COLO829 (cell line): ENCODE data around the gene TIGAR.

ENCODE experiments used
- DNase-seq: peaks from one replicate; pipeline ENCODE4 v3.0.0; 2012; ENCODE audit warnings: low spot score

Gene TIGAR

GRCh38 chr12:4320853-4321701 lies at the start of gene TIGAR:
Gene TIGAR (plus strand): TSS chr12:4321213. CDS start chr12:4321272, 59 bp downstream.
- DNase-seq: peak; percentile 91

DNA sequence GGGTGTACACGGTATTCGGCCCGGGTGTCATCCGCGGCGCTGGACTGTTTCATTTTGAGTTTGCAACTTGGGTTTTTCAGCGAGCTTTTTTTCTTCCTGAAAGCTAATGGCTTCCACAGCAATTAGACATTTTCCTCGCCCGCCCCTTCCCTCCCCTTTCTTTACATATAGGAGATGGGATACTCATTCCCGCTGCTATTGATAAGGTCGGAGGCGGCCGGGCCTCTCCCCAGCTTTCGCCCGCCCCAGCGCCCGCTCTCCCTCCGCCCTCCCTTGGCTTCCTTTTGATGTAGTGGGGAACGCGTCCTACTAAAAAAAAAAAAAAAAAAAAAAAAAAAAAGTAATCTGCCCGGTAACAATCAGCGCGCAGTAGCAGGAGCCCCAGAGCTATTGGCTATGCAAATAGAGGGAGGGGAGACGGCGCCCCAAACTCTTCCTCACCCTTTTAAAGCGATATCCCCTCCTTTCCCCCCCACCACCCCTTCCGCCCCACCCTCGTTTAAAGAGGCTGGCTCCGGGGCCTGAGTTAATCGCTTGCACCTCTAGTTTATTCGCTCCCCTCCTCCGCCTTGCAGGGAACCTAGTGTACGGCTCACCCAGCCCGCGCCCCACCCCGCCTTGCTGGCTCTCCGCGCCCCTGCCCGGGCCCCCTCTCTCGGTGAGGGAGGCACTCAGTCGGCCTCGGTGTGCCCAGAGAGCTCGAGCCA lies 49.1 kb upstream of the TIGAR start:
- DNase-seq: no peak

- DNase-seq: no peak
Measured at GRCh38 chr12:4272424-4273272, 48.4 kb upstream of the TIGAR start.

GRCh38 chr12:4273273-4273651 lies 47.8 kb upstream of the TIGAR start:
- DNase-seq: no peak

DNA sequence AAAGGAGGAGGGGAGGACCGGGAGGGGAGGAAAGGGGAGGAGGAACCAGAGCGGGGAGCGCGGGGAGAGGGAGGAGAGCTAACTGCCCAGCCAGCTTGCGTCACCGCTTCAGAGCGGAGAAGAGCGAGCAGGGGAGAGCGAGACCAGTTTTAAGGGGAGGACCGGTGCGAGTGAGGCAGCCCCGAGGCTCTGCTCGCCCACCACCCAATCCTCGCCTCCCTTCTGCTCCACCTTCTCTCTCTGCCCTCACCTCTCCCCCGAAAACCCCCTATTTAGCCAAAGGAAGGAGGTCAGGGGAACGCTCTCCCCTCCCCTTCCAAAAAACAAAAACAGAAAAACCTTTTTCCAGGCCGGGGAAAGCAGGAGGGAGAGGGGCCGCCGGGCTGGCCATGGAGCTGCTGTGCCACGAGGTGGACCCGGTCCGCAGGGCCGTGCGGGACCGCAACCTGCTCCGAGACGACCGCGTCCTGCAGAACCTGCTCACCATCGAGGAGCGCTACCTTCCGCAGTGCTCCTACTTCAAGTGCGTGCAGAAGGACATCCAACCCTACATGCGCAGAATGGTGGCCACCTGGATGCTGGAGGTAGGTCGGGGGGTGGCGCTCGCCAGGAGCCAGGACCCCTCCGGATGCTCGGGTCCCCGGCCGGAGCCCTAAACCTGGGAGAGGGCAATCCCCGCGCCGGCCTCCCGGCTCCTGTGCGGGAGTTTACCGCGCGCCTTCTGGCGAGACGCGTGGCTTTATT lies 47.2 kb upstream of the TIGAR start, which contains the start of gene CCND2:
Gene CCND2, plus strand, starts transcription at position 111 of the 744 bp plus-strand sequence. Its CDS starts 279 bp downstream, at position 390.
- DNase-seq: no peak

GRCh38 chr12:4274396-4275015 lies 46.5 kb upstream of the TIGAR start:
- no peak for DNase-seq

DNA sequence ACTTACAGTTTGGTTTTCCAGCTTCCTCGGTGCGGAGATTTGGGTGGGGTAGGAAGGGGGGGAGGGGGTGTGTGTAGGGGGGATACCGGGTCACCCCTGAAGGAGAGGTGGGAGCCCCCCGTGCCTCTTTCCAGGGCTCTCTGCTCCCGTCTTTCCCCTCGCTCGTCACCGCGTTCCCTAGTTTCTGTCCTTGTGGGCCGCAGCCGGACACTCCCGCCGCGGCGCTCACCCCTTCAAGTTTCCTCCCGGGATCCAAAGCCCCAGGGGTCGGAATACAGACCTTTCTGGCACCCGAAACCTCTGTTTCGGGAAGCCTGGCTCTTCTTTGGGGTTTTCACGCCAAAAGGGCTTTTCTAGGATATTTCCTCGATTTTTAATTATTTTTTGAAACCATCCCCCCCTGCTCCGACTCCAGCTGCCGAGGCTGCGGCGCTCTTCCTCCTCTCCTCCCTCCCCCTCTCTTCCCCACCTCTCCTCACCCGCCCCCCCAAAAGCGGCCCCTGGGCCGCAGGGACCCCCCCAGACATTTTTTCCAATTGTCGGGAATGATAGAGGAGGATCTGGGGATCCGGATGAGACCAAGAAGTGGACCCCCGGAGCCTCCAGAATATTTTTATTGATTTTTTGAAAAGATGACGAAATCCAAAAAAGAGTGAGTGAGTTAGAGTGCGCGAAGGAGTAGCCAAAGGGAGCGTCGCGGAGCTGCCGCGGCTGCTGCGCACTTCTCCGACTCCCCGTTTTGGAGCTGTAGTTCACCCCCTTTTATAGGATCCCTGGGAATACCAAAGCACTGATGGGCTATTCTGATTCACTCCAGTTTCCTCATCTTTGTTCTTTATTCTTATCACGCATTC lies 45.8 kb upstream of the TIGAR start:
- no peak for DNase-seq

- no peak for DNase-seq
Measured at GRCh38 chr12:4275870-4276301, 45.1 kb upstream of the TIGAR start.

DNA sequence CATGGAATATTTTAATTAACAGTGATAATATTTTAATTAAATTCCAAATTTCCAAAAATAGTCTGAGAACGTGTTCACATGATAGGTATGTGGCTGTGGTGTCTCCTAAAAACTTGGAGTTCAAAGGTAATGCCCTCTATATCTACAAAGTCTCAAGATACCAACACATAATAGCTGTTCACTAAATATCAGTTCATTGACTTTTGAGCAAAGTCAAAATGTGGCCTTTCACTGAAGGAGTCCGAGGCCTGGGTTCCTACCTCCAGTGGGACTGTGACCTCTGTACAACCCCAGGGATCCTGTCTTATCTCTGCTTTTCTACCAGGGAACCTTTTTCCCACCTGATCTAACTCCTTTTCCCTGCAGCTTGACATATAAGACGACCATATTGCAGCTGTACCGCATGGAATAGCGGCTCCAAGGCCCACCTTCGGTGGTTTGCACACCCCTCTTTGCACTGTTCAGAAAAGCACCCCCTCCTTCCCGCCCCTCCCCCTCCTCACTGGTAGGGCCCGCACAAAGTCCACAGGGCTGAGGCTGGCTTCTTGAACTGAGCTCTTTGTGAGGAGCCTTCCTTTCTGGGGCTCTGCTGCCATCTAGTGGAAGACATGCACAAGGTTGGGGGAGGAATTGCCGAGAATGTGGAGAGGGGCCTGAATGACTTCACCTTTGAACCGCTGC lies 44.3 kb upstream of the TIGAR start:
- peak; percentile 82 for DNase-seq

DNA sequence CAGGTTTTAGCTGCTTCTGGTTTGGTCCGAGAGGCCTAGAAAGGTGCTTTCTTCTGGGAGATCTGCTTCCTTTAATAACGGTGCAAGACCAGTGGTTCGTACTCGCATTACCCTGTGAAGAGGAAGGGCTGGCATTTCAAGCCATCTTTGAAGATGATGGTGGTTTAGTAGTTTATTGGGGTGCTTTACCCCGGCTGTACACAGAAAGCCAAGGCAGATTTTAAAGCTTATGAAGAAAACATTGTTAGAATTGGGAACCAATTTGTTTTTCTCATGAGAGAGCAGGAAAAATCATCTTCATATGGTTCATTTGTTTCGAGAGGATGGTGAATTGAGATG lies 43.8 kb upstream of the TIGAR start:
- DNase-seq: no peak

- no peak for DNase-seq
Measured at GRCh38 chr12:4277857-4278256, 43.2 kb upstream of the TIGAR start.

- no peak for DNase-seq
Measured at GRCh38 chr12:4278329-4279197, 42.5 kb upstream of the TIGAR start.

DNA sequence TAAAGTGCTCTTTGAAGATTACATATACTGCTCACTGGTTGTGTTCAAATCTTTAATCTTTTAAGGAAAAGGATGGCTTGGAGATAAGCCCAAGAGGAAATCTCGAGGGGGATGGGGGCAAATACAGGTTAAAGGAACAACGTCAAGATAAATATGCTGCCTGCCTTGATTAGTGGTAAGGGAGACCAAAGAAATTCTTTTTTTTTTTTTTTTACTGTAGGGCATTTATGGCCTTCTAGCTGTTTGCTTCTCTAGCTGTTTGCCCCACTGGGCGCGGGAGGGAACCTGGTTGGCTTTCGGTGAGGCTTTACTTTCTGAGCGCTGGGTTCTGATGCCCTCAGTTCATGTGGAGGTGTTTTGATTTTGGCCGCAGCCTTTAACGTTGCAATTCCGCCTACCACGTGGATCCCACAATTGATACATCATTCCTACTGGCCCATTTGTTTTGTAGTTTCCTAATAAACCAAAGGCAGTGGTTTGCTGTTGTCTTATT lies 41.8 kb upstream of the TIGAR start:
- no peak for DNase-seq

DNA sequence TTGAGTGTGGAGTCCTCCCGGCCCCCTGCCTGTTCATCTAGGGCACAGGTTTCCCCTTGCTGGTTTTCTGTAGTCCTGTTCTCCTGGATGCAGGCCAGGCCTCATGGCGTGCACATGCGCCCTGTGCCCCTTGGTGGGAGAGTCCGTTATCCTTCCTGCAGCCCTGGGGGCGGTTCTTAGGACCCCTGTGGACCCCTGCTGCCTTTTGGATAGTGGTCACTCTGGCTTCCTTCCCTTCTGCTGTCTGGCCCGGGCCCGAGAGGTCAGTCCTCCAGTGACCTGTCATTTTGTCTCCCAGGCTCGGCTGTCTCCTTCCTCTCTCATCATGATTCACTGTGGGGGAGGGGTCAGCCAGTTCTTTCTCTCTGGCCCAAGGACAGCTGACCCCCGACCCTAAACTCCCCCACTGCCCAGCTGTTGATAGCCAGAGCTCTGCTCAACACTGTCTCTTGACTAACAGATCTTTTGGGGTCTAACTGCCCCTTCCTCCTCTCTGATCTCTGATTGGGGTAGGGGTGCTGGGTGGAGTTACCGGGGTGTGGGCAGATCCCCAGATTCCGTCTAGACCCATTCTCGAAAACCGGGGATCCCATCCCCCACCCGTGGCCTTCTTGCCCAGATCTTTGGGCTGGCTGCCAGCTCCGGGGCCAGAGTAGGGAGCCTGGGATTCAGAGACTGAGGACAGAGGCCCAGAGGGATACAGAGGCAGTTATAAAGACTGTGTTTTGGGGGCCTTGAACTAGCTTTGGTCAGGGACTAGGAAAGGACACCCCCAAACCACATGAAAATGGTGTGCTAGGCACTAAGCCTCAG lies 40.5 kb upstream of the TIGAR start:
- DNase-seq: no peak

- no peak for DNase-seq
Measured at GRCh38 chr12:4281173-4281654, 39.8 kb upstream of the TIGAR start.

DNA sequence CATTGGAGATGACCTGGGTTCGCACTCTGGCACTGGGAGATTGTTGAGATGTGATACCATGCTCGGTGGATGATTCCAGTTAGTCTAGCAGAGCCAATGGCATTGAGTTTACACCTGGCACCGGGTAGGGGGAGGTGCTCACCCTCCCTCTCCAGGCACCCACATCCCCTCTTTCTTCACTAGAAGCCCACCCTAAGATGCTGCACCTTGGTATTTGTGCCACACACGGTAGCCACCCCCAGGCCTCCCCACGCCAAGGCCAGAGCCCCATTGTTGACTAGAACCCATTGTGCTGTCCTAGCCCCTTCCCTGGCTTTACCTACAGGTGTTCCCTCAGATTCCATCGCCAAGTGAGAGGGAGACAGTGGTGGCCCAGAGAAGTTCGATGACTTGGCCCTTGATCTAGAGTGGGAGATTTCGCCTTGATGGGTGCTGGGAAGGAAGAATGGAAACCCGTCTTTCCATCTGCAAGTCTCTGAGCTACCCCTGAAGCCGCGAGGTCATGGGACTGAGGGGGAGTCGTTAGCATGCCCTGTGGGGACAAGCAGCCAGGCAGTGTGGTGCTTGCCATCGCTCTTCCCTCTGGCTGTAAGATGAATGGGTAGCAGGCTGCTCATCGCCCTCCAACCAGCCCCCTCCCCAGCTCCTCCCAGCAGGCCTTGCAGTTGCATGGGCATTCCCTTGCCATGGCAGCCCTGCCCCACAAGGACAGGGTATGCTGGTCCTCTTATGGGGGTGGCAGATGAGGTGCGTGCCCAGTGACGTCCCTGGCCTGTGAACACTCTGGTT lies 38.7 kb upstream of the TIGAR start:
- DNase-seq: no peak
